Stomach (tissue), 4 donors: ENCODE measurements around the gene XAB2.

Source experiments
- EP300 ChIP-seq: sonication (generic); formaldehyde crosslinking; IDR thresholded peaks from one replicate; pipeline ENCODE4 v1.6.1; 2017; ENCODE audit warnings: antibody characterized with exemption
- POLR2A ChIP-seq, 4 donors: fragments of 450-650 bp; IDR thresholded peaks; one replicate each; pipeline ENCODE4 v1.6.1; 2016; ENCODE audit warnings: antibody characterized with exemption in 4 of 4, control low read depth in 2 of 4, mild to moderate bottlenecking in 1 of 4, moderate library complexity in 1 of 4
- POLR2AphosphoS5 ChIP-seq, 3 donors: sonication (generic); formaldehyde crosslinking; IDR thresholded peaks; one replicate each; pipeline ENCODE4 v1.6.1; 2016; ENCODE audit warnings: antibody characterized with exemption in 3 of 3
- TF ChIP-seq, protein P1 (sequence below), 7 experiments: fragments of 450-650 bp in 4 of 7; fragments of 200-600 bp in 3 of 7; sonication (generic) in 3 of 7; IDR thresholded peaks; one replicate each; pipeline ENCODE4 v1.5.1; 2016 to 2019; ENCODE audit warnings: antibody characterized with exemption in 7 of 7, control low read depth in 2 of 7, mild to moderate bottlenecking in 1 of 7

DNA sequence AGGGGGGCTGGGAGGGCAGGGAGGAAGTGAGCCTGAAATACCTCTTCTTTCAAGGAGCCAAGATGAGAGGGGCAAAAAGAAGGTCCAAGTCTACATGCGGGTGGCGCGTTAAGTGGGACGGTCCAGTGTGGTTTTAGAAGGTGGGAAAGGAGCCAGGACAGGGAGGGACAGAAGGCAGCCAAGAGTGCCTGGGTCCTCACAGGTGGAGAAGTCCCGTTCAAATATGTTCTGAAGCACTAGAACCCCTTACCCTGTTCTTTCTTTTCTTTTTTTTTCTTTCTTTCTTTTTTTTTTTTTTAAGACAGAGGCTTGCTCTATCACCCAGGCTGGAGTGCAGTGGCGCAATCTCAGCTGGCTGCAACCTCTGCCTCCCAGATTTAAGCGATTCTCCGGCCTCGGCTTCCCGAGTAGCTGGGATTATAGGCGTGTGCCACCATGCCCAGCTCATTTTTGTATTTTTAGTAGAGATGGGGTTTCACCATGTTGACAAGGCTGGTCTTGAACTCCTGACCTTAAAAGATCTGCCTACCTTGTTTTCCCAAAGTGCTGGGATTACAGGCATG is 26.3 kb downstream of the XAB2 start:
- TF ChIP-seq, protein P1, sequence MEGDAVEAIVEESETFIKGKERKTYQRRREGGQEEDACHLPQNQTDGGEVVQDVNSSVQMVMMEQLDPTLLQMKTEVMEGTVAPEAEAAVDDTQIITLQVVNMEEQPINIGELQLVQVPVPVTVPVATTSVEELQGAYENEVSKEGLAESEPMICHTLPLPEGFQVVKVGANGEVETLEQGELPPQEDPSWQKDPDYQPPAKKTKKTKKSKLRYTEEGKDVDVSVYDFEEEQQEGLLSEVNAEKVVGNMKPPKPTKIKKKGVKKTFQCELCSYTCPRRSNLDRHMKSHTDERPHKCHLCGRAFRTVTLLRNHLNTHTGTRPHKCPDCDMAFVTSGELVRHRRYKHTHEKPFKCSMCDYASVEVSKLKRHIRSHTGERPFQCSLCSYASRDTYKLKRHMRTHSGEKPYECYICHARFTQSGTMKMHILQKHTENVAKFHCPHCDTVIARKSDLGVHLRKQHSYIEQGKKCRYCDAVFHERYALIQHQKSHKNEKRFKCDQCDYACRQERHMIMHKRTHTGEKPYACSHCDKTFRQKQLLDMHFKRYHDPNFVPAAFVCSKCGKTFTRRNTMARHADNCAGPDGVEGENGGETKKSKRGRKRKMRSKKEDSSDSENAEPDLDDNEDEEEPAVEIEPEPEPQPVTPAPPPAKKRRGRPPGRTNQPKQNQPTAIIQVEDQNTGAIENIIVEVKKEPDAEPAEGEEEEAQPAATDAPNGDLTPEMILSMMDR (IDR thresholded peaks at IDR 0.05), result no peak
- TF ChIP-seq POLR2A (IDR thresholded peaks at IDR 0.05) (no peak), EP300 (no peak), POLR2AphosphoS5 (IDR thresholded peaks at IDR 0.05) (no peak)
